Stimulated activated CD4-positive, alpha-beta T cell treated with anti-CD3 and anti-CD28 coated beads, Interleukin-2, amount 100 ng/mL, for 48 hours (primary cell): Measurements from ENCODE around the gene VTA1.
A peak's percentile ranks its signal among the peaks of the same experiment; 100 is the strongest.
"Not testable (repeated sequence)": the region's sequence is repeated elsewhere in the genome, so short reads cannot be mapped to it uniquely, and the experiment has no call there.

Experiments used
- DNase-seq, 2 donors: peaks; one replicate each; pipeline ENCODE4 v3.0.0-alpha.2; 2020

The VTA1 gene

GRCh38 chr6:142229518-142230270 lies 82.6 kb downstream of the VTA1 start:
- DNase-seq, result not testable (repeated sequence)

- DNase-seq, result peak in 1 of 2 donors; percentile 9
Measured at GRCh38 chr6:142232206-142233044, 85.4 kb downstream of the VTA1 start.

- no peak for DNase-seq
Measured at GRCh38 chr6:142233945-142234682, 87.1 kb downstream of the VTA1 start.

- DNase-seq, result no peak
Measured at GRCh38 chr6:142235272-142235671, 88.2 kb downstream of the VTA1 start.

- no peak for DNase-seq
Measured at GRCh38 chr6:142235791-142236190, 88.7 kb downstream of the VTA1 start.

- no peak for DNase-seq
Measured at GRCh38 chr6:142236691-142237090, 89.6 kb downstream of the VTA1 start.

- no peak for DNase-seq
Measured at GRCh38 chr6:142238881-142239280, 91.8 kb downstream of the VTA1 start.

- DNase-seq, result no peak
Measured at GRCh38 chr6:142240179-142240578, 93.1 kb downstream of the VTA1 start.

- DNase-seq, result no peak
Measured at GRCh38 chr6:142241061-142241460, 94.0 kb downstream of the VTA1 start.

GRCh38 chr6:142242269-142242668 lies 95.2 kb downstream of the VTA1 start:
- DNase-seq, result no peak

- no peak for DNase-seq
Measured at GRCh38 chr6:142246960-142247359, 99.9 kb downstream of the VTA1 start.

GRCh38 chr6:142249266-142249665 lies 102.2 kb downstream of the VTA1 start:
- DNase-seq, result no peak

- no peak for DNase-seq
Measured at GRCh38 chr6:142251930-142252445, 104.9 kb downstream of the VTA1 start.

- DNase-seq, result no peak
Measured at GRCh38 chr6:142254513-142254912, 107.5 kb downstream of the VTA1 start.

- no peak for DNase-seq
Measured at GRCh38 chr6:142255785-142256184, 108.7 kb downstream of the VTA1 start.

- no peak for DNase-seq
Measured at GRCh38 chr6:142258305-142258704, 111.2 kb downstream of the VTA1 start.

GRCh38 chr6:142258757-142259156 lies 111.7 kb downstream of the VTA1 start:
- DNase-seq, result no peak

- no peak for DNase-seq
Measured at GRCh38 chr6:142260748-142261147, 113.7 kb downstream of the VTA1 start.

- no peak for DNase-seq
Measured at GRCh38 chr6:142262231-142262630, 115.2 kb downstream of the VTA1 start.

- DNase-seq, result no peak
Measured at GRCh38 chr6:142265476-142265875, 118.4 kb downstream of the VTA1 start.

- DNase-seq, result no peak
Measured at GRCh38 chr6:142266060-142266459, 119.0 kb downstream of the VTA1 start.

- DNase-seq, result no peak
Measured at GRCh38 chr6:142271476-142271875, 124.4 kb downstream of the VTA1 start.
